ENCODE measurements around the gene SLC2A1. TPM values are rescaled to one million over a fixed set of nuclear protein-coding genes. Genes with fewer than 3 reads are reported as not detected.

Gene SLC2A1
- total and polyA plus RNA-seq, 9 of the 15 experiments (the other 6 are each of a cell fraction or from before 2014, with no cell fraction given) = 12.6 to 153 (median 48.0) TPM

DNA sequence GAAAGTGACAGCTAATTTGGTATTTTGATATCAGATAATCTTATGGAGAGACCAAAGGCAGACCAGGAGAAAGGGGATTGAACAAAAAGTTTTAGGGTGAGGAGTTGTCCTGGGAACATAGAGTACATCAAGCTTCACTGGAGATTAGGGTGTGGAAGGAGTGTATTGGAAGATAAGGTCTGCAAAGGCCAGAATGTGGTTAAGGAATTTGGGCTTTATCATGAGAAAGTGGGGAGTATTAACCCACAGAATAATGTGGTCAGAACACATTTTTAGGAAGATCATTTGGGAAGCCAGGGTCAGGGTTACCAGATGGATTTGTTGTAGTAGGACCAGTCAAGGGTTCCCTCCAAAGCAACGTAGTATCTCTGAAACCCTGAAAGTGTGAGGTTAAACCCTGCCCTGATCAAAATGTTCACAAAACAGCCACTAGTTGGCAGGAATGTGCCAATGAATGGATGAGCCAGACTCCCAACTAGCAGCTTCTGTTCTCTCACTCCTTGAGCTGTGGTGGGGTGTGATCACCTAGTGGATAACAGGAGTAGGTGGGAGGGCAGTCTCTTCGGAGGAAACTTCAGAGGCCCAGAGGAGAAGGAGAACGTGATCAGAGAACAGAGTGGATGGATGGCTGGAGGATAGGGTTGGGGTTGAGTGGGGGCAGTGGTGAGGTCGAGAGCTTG lies 35.8 kb downstream of the SLC2A1 start (continued):
- TF ChIP-seq EHMT2 (IDR thresholded peaks at IDR 0.05) (peak; percentile 40; the same call in 1 of the 2 replicates), LEF1 (IDR thresholded peaks at IDR 0.05) (peak; percentile 51; the same call in 1 of the 2 replicates), MCM2 (IDR thresholded peaks at IDR 0.05; ENCODE audit: low read depth) (0 out of 2 replicates have a peak, but pooled peaks have one; percentile 16), U2AF2 (optimal IDR thresholded peaks at IDR 0.05; ENCODE audit: low read depth, low read length) (no peak), SOX6 (IDR thresholded peaks at IDR 0.05) (peak; percentile 37; the same call in 1 of the 2 replicates), BRD9 (IDR thresholded peaks at IDR 0.05; ENCODE audit: low read depth, partially characterized antibody) (peak; percentile 88), ZNF77 (CRISPR knock-in tag; IDR thresholded peaks at IDR 0.05) (no peak), HNRNPK (IDR thresholded peaks at IDR 0.05; ENCODE audit: low read depth, low read length, poor library complexity, severe bottlenecking) (no peak), SMC3 (conservative IDR thresholded peaks at IDR 0.05; ENCODE audit: insufficient read depth, low read depth, low read length) (peak; percentile 60), CBFA2T3 (IDR thresholded peaks at IDR 0.05) (peak; percentile 82), ARNT (IDR thresholded peaks at IDR 0.05) (peak; percentile 46 to 48; a peak in 3 of 4 replicates), TEAD1 (CRISPR knock-in tag; IDR thresholded peaks at IDR 0.05) (peak in 1 of 2 experiments; percentile 89; a peak in 2 of 4 replicates), ZNF785 (CRISPR knock-in tag; IDR thresholded peaks at IDR 0.05) (no peak), MTF1 (CRISPR knock-in tag; IDR thresholded peaks at IDR 0.05; ENCODE audit: borderline replicate concordance) (no peak), KDM1A (IDR thresholded peaks at IDR 0.05) (peak; percentile 18 to 51; a peak in 1 of 4 replicates), CHCHD3 (CRISPR knock-in tag; IDR thresholded peaks at IDR 0.05) (no peak), NR2C1 (IDR thresholded peaks at IDR 0.05) (no peak; the same call in 1 of the 2 replicates), NR2C1 (tag; IDR thresholded peaks at IDR 0.05) (0 out of 2 replicates have a peak, but pooled peaks have one; percentile 16), BHLHE40 (IDR thresholded peaks at IDR 0.05; ENCODE audit: low read length) (peak; percentile 48; the same call in 1 of the 2 replicates), ELF1 (tag; IDR thresholded peaks at IDR 0.05) (peak; percentile 36), NCOR1 (IDR thresholded peaks at IDR 0.05) (peak; percentile 9; the same call in 1 of the 2 replicates), ESRRA (IDR thresholded peaks at IDR 0.05; ENCODE audit: borderline replicate concordance, low read depth) (peak; percentile 89; the same call in 1 of the 2 replicates)
- TF ChIP-seq, protein P1, sequence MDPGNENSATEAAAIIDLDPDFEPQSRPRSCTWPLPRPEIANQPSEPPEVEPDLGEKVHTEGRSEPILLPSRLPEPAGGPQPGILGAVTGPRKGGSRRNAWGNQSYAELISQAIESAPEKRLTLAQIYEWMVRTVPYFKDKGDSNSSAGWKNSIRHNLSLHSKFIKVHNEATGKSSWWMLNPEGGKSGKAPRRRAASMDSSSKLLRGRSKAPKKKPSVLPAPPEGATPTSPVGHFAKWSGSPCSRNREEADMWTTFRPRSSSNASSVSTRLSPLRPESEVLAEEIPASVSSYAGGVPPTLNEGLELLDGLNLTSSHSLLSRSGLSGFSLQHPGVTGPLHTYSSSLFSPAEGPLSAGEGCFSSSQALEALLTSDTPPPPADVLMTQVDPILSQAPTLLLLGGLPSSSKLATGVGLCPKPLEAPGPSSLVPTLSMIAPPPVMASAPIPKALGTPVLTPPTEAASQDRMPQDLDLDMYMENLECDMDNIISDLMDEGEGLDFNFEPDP (CRISPR knock-in tag; IDR thresholded peaks at IDR 0.05) = no peak
- TF ChIP-seq, protein P2, sequence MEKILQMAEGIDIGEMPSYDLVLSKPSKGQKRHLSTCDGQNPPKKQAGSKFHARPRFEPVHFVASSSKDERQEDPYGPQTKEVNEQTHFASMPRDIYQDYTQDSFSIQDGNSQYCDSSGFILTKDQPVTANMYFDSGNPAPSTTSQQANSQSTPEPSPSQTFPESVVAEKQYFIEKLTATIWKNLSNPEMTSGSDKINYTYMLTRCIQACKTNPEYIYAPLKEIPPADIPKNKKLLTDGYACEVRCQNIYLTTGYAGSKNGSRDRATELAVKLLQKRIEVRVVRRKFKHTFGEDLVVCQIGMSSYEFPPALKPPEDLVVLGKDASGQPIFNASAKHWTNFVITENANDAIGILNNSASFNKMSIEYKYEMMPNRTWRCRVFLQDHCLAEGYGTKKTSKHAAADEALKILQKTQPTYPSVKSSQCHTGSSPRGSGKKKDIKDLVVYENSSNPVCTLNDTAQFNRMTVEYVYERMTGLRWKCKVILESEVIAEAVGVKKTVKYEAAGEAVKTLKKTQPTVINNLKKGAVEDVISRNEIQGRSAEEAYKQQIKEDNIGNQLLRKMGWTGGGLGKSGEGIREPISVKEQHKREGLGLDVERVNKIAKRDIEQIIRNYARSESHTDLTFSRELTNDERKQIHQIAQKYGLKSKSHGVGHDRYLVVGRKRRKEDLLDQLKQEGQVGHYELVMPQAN (IDR thresholded peaks at IDR 0.05; ENCODE audit: borderline replicate concordance) = no peak
- TF ChIP-seq, protein P3, sequence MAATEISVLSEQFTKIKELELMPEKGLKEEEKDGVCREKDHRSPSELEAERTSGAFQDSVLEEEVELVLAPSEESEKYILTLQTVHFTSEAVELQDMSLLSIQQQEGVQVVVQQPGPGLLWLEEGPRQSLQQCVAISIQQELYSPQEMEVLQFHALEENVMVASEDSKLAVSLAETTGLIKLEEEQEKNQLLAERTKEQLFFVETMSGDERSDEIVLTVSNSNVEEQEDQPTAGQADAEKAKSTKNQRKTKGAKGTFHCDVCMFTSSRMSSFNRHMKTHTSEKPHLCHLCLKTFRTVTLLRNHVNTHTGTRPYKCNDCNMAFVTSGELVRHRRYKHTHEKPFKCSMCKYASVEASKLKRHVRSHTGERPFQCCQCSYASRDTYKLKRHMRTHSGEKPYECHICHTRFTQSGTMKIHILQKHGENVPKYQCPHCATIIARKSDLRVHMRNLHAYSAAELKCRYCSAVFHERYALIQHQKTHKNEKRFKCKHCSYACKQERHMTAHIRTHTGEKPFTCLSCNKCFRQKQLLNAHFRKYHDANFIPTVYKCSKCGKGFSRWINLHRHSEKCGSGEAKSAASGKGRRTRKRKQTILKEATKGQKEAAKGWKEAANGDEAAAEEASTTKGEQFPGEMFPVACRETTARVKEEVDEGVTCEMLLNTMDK (IDR thresholded peaks at IDR 0.05; ENCODE audit: borderline replicate concordance, insufficient read depth, low read depth, low read length, poor library complexity, severe bottlenecking) = peak; percentile 23
